Astrocyte (in vitro differentiated cells and primary cell): Measurements from ENCODE around the gene KNDC1.

ENCODE experiments used
- EZH2 ChIP-seq: IDR thresholded peaks from 2 replicates; pipeline ENCODE4 v1.6.1; 2012; ENCODE audit warnings: mild to moderate bottlenecking, low read length, inconsistent platforms; ENCODE audit not compliant: insufficient read depth
- TF ChIP-seq, protein P1 (sequence below): IDR thresholded peaks from 2 replicates; pipeline ENCODE4 v1.5.1; 2011; ENCODE audit warnings: low read depth, mild to moderate bottlenecking, inconsistent platforms, low read length, moderate library complexity; ENCODE audit not compliant: insufficient read depth

DNA sequence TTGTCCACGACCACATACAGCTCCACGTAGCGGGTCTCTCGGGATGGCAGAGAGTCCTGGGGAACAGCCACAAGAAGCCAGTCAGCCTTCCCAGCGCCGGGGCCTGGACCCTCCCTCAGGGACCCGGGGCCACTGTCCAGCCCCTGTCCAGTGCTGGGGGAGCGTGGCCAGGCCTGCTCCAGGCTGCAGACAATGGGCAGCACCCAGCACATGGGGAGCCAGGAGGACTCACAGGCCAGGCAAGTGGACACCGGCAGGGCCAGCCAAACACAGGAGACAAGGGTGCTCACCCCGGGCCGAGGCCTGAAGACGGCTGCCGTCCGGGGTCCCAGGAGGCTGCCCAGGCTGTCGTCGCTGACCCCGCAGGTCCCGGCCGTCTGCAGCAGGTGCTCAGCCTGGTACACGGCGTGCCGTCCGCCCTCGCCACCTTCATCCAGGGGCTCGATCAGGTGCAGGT, 113.0 kb downstream of the KNDC1 start:
- TF ChIP-seq, protein P1, sequence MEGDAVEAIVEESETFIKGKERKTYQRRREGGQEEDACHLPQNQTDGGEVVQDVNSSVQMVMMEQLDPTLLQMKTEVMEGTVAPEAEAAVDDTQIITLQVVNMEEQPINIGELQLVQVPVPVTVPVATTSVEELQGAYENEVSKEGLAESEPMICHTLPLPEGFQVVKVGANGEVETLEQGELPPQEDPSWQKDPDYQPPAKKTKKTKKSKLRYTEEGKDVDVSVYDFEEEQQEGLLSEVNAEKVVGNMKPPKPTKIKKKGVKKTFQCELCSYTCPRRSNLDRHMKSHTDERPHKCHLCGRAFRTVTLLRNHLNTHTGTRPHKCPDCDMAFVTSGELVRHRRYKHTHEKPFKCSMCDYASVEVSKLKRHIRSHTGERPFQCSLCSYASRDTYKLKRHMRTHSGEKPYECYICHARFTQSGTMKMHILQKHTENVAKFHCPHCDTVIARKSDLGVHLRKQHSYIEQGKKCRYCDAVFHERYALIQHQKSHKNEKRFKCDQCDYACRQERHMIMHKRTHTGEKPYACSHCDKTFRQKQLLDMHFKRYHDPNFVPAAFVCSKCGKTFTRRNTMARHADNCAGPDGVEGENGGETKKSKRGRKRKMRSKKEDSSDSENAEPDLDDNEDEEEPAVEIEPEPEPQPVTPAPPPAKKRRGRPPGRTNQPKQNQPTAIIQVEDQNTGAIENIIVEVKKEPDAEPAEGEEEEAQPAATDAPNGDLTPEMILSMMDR: no peak
- TF ChIP-seq EZH2: no peak
